Measurements from ENCODE around the gene SLC16A11. TPM values are rescaled to one million over a fixed set of nuclear protein-coding genes. Genes with fewer than 3 reads are reported as not detected.

SLC16A11 gene
- polyA plus RNA-seq, 1 donor (not counting 4 experiments of a cell fraction or from before 2014, with no cell fraction given), result not detected

Small RNA genes lying within 50 kb of the gene (small RNA-seq; reads per million reads assigned to genes)
- 0 reads per million in 3 experiments for gene AC120057.1 (ENCODE audit: insufficient read length in 3 of 3, low read depth in 3 of 3, low replicate concordance in 1 of 3)

Other genes starting within 250 kb of the SLC16A11 start
- gene TEKT1, start 212.4 kb downstream of the SLC16A11 start, polyA plus RNA-seq, result not detected in 3 replicates
- gene ALOX12, start 48.0 kb downstream of the SLC16A11 start, polyA plus RNA-seq, result 0.19 to 0.35 TPM (median 0.22 TPM) in 3 replicates
- 87.0 to 267 TPM (median 99.7 TPM) in 3 replicates for gene RNASEK, start 31.5 kb downstream of the SLC16A11 start, polyA plus RNA-seq
- not detected in 3 replicates for gene BCL6B, start 21.0 kb downstream of the SLC16A11 start, polyA plus RNA-seq
- gene SLC16A13, start 8.1 kb downstream of the SLC16A11 start, polyA plus RNA-seq, result 2.2 to 6.9 TPM (median 2.7 TPM) in 3 replicates
- gene CLEC10A, start 36.2 kb upstream of the SLC16A11 start, polyA plus RNA-seq, result not detected in 3 replicates
- gene ASGR2, start 70.7 kb upstream of the SLC16A11 start, polyA plus RNA-seq, result not detected in 3 replicates
- 0.12 to 0.22 TPM (median 0.18 TPM) in 3 replicates for gene ASGR1, start 135.3 kb upstream of the SLC16A11 start, polyA plus RNA-seq
- gene DLG4, start 175.7 kb upstream of the SLC16A11 start, polyA plus RNA-seq, result 4.5 to 7.2 TPM (median 5.5 TPM) in 3 replicates
- 300 to 633 TPM (median 301 TPM) in 3 replicates for gene ACADVL, start 175.8 kb upstream of the SLC16A11 start, polyA plus RNA-seq
- 3.7 to 6.3 TPM (median 4.7 TPM) in 3 replicates for gene DVL2, start 190.4 kb upstream of the SLC16A11 start, polyA plus RNA-seq
- 52.8 to 61.6 TPM (median 55.3 TPM) in 3 replicates for gene PHF23, start 195.4 kb upstream of the SLC16A11 start, polyA plus RNA-seq
- gene GABARAP, start 198.4 kb upstream of the SLC16A11 start, polyA plus RNA-seq, result 271 to 416 TPM (median 391 TPM) in 3 replicates
- gene CTDNEP1, start 207.6 kb upstream of the SLC16A11 start, polyA plus RNA-seq, result 60.8 to 143 TPM (median 66.2 TPM) in 3 replicates
- 19.4 to 24.9 TPM (median 21.4 TPM) in 3 replicates for gene ELP5, start 208.1 kb upstream of the SLC16A11 start, polyA plus RNA-seq
- 6.3 to 9.0 TPM (median 6.8 TPM) in 3 replicates for gene CLDN7, start 218.4 kb upstream of the SLC16A11 start, polyA plus RNA-seq
- 0.05 TPM in 1 of 3 replicates, not detected in the others for gene SLC2A4, start 237.6 kb upstream of the SLC16A11 start, polyA plus RNA-seq

Data from keratinocyte (primary cell).